Retinal pigment epithelial cell (primary cell): ENCODE data around the gene SPOPL.
"Not testable (repeated sequence)": the region's sequence is repeated elsewhere in the genome, so short reads cannot be mapped to it uniquely, and the experiment has no call there.

ENCODE experiments used
- DNase-seq: peaks from one replicate; pipeline ENCODE4 v3.0.0-alpha.2; 2010; ENCODE audit warnings: low read depth
- H3K4me3 ChIP-seq: 2 replicates; pipeline ENCODE4 v1.5.1; 2011; ENCODE audit warnings: mild to moderate bottlenecking, low read length, control low read depth, moderate library complexity
- TF ChIP-seq, protein P1 (sequence below): conservative IDR thresholded peaks from 2 replicates; pipeline ENCODE4 v1.5.1; 2011; ENCODE audit warnings: low read depth, low read length, control low read depth, inconsistent platforms

The SPOPL gene

DNA sequence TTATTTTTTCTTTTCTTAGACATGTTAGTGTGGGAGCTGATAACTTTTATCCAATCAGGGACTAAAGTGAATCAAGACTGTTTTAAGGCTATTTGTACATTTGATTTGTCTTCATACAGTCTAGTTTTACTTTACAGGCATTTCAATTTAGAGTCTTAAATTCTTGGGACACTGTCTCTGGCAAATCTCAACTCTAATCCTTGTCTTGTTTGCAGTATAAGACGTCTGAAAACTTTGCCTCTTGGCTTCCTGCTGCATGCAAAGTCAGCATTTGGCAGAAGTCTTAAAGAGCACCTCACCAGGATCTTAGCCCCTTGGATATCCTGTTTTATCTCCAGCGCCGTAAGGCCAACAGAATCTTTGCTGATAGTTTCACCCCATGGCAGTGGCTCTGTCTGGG, 30.3 kb downstream of the SPOPL start:
- TF ChIP-seq, protein P1, sequence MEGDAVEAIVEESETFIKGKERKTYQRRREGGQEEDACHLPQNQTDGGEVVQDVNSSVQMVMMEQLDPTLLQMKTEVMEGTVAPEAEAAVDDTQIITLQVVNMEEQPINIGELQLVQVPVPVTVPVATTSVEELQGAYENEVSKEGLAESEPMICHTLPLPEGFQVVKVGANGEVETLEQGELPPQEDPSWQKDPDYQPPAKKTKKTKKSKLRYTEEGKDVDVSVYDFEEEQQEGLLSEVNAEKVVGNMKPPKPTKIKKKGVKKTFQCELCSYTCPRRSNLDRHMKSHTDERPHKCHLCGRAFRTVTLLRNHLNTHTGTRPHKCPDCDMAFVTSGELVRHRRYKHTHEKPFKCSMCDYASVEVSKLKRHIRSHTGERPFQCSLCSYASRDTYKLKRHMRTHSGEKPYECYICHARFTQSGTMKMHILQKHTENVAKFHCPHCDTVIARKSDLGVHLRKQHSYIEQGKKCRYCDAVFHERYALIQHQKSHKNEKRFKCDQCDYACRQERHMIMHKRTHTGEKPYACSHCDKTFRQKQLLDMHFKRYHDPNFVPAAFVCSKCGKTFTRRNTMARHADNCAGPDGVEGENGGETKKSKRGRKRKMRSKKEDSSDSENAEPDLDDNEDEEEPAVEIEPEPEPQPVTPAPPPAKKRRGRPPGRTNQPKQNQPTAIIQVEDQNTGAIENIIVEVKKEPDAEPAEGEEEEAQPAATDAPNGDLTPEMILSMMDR: no peak
- H3K4me3 ChIP-seq: no peak overlapping the region
- peak; percentile 14 for DNase-seq

DNA sequence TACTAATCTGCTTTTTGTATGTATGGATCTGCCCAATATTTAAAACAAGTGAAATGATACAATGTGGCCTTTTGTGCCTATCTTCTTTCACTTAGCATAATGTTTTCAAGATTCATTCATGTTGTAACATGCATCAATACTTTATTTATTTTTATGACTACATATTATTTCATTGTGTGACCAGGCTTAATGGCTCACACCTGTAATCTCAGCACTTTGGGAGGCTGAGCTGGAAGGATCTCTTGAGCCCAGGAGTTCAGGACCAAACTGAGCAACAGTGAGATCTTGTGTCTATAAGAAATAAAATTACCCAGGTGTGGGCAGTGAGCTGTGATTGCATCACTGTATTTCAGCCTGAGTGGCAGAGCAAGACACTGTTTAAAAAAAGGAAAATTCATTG, 33.2 kb downstream of the SPOPL start:
- no peak overlapping the region for H3K4me3 ChIP-seq
- DNase-seq: no peak
- TF ChIP-seq, protein P1: no peak

DNA sequence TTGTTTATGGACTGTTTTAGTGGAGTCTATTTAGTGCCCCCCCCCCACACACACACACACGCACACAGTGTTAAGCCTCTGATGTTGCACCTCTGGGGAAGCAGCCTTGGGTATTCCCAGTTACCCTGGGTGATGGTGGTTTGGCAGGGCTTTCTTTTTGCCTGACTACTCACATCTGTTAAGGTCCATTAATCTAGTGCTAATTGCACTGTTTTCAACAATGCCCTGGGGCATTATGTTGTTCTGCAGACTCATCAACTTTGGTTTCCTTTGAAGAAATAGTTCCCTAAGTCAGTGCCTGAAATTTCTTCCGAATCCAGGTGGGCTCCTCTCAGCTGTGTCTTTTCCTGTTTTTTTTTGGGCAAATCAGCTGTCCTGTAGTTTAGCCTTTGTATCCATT, 34.7 kb downstream of the SPOPL start:
- H3K4me3 ChIP-seq: no peak overlapping the region
- peak; percentile 20 for DNase-seq
- TF ChIP-seq, protein P1: no peak

DNA sequence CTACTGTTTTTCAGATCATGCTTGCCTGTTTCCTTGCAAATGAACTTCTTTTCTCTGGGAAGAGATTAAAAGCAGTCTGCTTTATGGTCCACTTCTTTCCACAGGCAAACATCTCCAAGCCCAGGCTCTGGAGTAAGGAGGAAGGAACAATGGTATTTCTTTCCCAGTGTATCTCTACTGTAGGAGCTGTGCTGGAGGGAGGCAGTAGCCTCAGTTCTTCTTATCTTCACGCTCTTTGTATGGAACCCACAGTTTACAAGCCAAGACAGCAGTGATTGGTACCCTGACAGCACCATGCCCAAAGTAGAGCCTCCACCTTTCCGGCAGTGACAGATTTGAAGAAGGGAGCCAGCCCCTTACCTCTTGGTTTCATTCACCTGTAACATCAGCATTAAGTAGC, 35.2 kb downstream of the SPOPL start:
- DNase-seq: no peak
- no peak overlapping the region for H3K4me3 ChIP-seq
- TF ChIP-seq, protein P1: no peak

DNA sequence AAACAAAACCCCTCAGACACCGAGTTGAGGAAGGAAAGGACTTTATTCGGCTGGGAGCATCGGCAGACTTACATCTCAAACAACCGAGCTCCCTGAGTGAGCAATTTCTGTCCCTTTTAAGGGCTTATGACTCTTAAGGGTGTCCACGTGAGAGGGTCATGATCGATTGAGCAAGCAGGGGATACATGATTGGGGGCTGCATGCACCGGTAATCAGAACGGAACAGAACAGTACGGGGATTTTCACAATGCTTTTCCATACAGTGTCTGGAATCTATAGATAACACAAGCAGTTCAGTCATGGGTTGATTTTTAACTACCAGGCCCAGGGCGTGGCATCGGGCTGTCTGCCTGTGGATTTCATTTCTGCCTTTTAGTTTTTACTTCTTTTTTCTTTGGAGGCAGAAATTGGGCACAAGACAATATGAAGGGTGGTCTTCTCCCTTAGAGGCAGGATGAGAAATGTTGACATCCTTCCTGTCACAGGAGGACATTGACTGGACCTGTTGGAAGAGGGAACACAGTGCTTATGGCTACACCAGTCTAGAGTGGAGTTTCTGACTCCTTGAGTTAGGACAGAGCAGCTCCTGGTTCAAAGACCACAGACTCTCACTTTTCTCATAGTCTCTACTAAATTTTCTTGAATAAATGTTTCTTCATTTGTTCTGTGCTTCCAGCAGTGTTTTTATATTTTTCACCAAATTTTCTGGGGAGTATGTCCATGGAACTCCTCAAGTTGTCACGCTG, 35.8 kb downstream of the SPOPL start:
- TF ChIP-seq, protein P1: no peak
- no peak for DNase-seq

DNA sequence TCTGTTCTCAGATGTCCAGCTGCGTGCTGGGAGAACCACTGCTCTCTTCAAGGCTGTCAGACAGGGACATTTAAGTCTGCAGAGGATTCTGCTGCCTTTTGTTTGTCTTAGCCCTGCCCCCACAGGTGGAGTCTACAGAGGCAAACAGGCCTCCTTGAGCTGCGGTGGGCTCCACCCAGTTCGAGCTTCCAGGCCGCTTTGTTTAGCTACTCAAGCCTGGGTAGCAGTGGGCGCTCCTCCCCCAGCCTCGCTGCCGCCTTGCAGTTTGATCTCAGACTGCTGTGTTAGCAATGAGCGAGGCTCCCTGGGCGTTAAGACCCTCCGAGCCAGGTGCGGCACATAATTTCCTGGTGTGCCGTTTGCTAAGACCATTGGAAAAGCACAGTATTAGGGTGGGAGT, 42.6 kb downstream of the SPOPL start:
- H3K4me3 ChIP-seq, DNase-seq: not testable (repeated sequence)

More for the DNA sequence above, 35.8 kb downstream of the SPOPL start:
- no peak overlapping the region for H3K4me3 ChIP-seq

DNA sequence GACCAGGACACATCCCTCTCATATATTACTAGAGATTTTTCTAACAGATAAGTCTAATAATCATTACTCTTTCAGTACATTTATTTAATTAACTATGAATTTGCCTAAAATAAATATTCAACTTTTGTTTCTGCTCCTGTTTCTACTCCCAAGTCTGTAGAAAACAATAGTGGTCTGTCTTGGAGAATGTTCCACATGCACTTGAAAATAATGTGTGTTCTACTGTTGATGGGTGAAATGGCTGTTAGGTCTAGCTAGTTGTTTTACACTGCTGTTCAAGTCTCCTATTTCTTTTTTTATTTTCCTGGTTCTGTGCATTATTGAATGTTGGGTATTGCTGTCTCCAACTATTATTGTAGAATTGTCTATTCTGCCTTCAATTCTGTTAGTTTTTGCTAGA, 47.2 kb downstream of the SPOPL start:
- TF ChIP-seq, protein P1: no peak
- no peak overlapping the region for H3K4me3 ChIP-seq
- DNase-seq: no peak
